Mucosa of descending colon (tissue), 3 donors: ENCODE data around the gene HPSE2. TPM values are rescaled to one million over a fixed set of nuclear protein-coding genes. Genes with fewer than 3 reads are reported as not detected.

ENCODE experiments used
- ATAC-seq: fragments of 200-7000 bp; cut with Tn5 transposase; one replicate; pipeline ENCODE4 v1.9.1; 2020; ENCODE audit warnings: mild to moderate bottlenecking, moderate library complexity
- DNase-seq, 3 donors: peaks; one replicate each; pipeline ENCODE4 v3.0.0-alpha.2; 2020
- H3K36me3 ChIP-seq: fragments of 200-600 bp; one replicate; pipeline ENCODE4 v1.8.0; 2021; ENCODE audit warnings: low read depth, mild to moderate bottlenecking
- H3K4me1 ChIP-seq: fragments of 200-600 bp; one replicate; pipeline ENCODE4 v1.8.0; 2021; ENCODE audit warnings: low read depth, mild to moderate bottlenecking
- H3K4me3 ChIP-seq: fragments of 200-600 bp; one replicate; pipeline ENCODE4 v1.8.0; 2021; ENCODE audit warnings: mild to moderate bottlenecking
- H3K9me3 ChIP-seq: fragments of 200-600 bp; one replicate; pipeline ENCODE4 v1.8.0; 2021; ENCODE audit warnings: mild to moderate bottlenecking
- CTCF ChIP-seq: fragments of 200-600 bp; IDR thresholded peaks from one replicate; pipeline ENCODE4 v1.8.0; 2022; ENCODE audit warnings: antibody characterized with exemption, mild to moderate bottlenecking
- intact Hi-C, 2 donors: fragments of 100-400 bp; cut with DNase I in 1 of 2; cut with micrococcal nuclease in 1 of 2; formaldehyde crosslinking; loops; one replicate each; pipeline versions ENCODE4 v1.11.0 to v1.11.1; 2022; cut with DNase I, micrococcal nuclease
- total RNA-seq, 3 donors: library from RNA; stranded (reverse); fragmentation: NEBNext Ultra II Directional in 2 of 3; extraction: Animal tissue kit (Norgen Biotek cat#: 25700) in 2 of 3; gene quantifications; one replicate each; pipeline versions ENCODE4 v1.2.1 to v1.2.4, GENCODE V29; 2021 to 2023
- donor health status: DM: no; HTN: no; CAD: no; lungs with moderate emphysema.
- donor health status: DM: no; HTN: no; CAD: no.
- donor health status: DM: no; HTN: yes; CAD: no.

The HPSE2 gene
- total RNA-seq, 3 donors from 2014 or later: 1.3 to 3.7 (median 2.4) TPM

GRCh38 chr10:98539578-98539977 is 696.1 kb downstream of the HPSE2 start:
- ATAC-seq: peak; percentile 45
- H3K4me1 ChIP-seq: no peaks in the 10 kb centered on the region
- peak in 1 of 3 donors; percentile 28 for DNase-seq
- H3K36me3 ChIP-seq: no peaks in the 10 kb centered on the region
- H3K4me3 ChIP-seq: no peak overlapping the region
- H3K9me3 ChIP-seq: no peaks in the 10 kb centered on the region
- no peak for TF ChIP-seq CTCF
- intact Hi-C loops: no loop called here

- Histone ChIP-seq H3K4me3 (no peak overlapping the region), H3K4me1 (no peaks in the 10 kb centered on the region), H3K36me3 (no peaks in the 10 kb centered on the region), H3K9me3 (no peaks in the 10 kb centered on the region)
- DNase-seq (no peak), ATAC-seq (no peak)
- TF ChIP-seq CTCF: no peak
- intact Hi-C loops: no loop called here
These were observed 697.2 kb downstream of the HPSE2 start for GRCh38 chr10:98538472-98538871.

GRCh38 chr10:98536551-98536950 is 699.1 kb downstream of the HPSE2 start:
- DNase-seq: peak in 1 of 3 donors; percentile 21
- peak; percentile 91 for ATAC-seq
- TF ChIP-seq CTCF: no peak
- Histone ChIP-seq H3K4me1 (no peaks in the 10 kb centered on the region), H3K36me3 (no peaks in the 10 kb centered on the region), H3K4me3 (no peak overlapping the region), H3K9me3 (no peaks in the 10 kb centered on the region)
- intact Hi-C loops: no loop called here

GRCh38 chr10:98533746-98534445 is 701.8 kb downstream of the HPSE2 start:
- Histone ChIP-seq H3K4me3 (no peak overlapping the region), H3K36me3 (no peaks in the 10 kb centered on the region), H3K4me1 (no peaks in the 10 kb centered on the region), H3K9me3 (no peaks in the 10 kb centered on the region)
- no peak for TF ChIP-seq CTCF
- intact Hi-C loops: no loop called here
- ATAC-seq (no peak), DNase-seq (no peak)

GRCh38 chr10:98533241-98533640 is 702.4 kb downstream of the HPSE2 start:
- no peak overlapping the region for H3K4me3 ChIP-seq
- no peaks in the 10 kb centered on the region for H3K36me3 ChIP-seq
- ATAC-seq (no peak), DNase-seq (no peak)
- intact Hi-C loops: no loop called here
- no peak for TF ChIP-seq CTCF
- no peaks in the 10 kb centered on the region for H3K9me3 ChIP-seq
- H3K4me1 ChIP-seq: no peaks in the 10 kb centered on the region

GRCh38 chr10:98528805-98529183 is 706.9 kb downstream of the HPSE2 start:
- ATAC-seq: no peak
- no peak for DNase-seq
- H3K4me3 ChIP-seq: no peak overlapping the region
- intact Hi-C loops: no loop called here
- no peaks in the 10 kb centered on the region for H3K4me1 ChIP-seq
- no peaks in the 10 kb centered on the region for H3K9me3 ChIP-seq
- no peak for TF ChIP-seq CTCF
- H3K36me3 ChIP-seq: no peaks in the 10 kb centered on the region
